ENCODE data around the gene C1QTNF6. TPM values are rescaled to one million over a fixed set of nuclear protein-coding genes. Genes with fewer than 3 reads are reported as not detected.

Gene C1QTNF6
- total RNA-seq, 1 experiment from 2014 or later: 7.4 TPM

DNA sequence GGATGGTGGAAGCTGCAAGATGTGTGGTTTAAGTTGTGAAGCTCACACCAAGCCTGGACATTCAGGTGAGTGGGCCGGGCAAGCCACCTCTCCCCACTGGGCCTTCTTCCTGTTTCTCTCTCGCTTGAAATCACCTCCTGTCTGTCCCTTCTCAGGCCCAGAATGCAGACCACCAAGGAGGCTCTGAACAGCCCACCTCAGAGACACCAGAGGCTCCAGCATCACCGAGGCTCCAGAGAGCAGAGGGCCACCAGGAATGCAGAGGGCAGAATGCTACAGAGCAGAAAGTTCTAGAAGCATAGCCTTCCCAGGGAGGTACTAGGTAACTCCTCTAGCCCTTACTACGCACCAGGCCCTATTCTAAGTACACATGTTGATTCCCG, 23.6 kb downstream of the C1QTNF6 start:
- no peak overlapping the region for H3K4me3 ChIP-seq (ENCODE audit: low read depth, low read length)
- ChIA-PET POLR2A (no interaction called here), CTCF (no interaction called here)
- H3K9me3 ChIP-seq: peaks cover 7% of the 10 kb centered on the region
- Mint-ChIP-seq H3K4me1 (ENCODE audit: low read depth, unreplicated experiment) (no peaks in the 10 kb centered on the region), H3K4me3 (ENCODE audit: unreplicated experiment) (no peak overlapping the region), H3K36me3 (ENCODE audit: insufficient read depth, unreplicated experiment) (no peaks in the 10 kb centered on the region), H3K27me3 (ENCODE audit: insufficient read depth, unreplicated experiment) (no peaks in the 10 kb centered on the region), H3K9me3 (ENCODE audit: unreplicated experiment) (no peaks in the 10 kb centered on the region), H3K27ac (ENCODE audit: unreplicated experiment) (no peak overlapping the region)
- no peak for DNase-seq
- intact Hi-C loops (cut with micrococcal nuclease; ENCODE audit: unreplicated experiment): no loop called here
- H3K27me3 ChIP-seq (replicated peaks; ENCODE audit: control insufficient read depth, insufficient read depth, low read length): no peaks in the 10 kb centered on the region
- BruUV-seq (replicated peaks): no TSS peak
- peaks cover 6% of the 10 kb centered on the region; the same call in 1 of the 2 replicates for H3K4me1 ChIP-seq
- no peak for TF ChIP-seq CTCF (IDR thresholded peaks at IDR 0.05; ENCODE audit: insufficient read depth in 1 of 2, low read depth in 1 of 2, low read length in 1 of 2, severe bottlenecking in 1 of 2, unreplicated experiment in 1 of 2)
- no peaks in the 10 kb centered on the region for H3K36me3 ChIP-seq (ENCODE audit: control insufficient read depth, insufficient read depth, low read length)

GRCh38 chr22:37163575-37164504, 24.2 kb downstream of the C1QTNF6 start:
- ChIA-PET CTCF (interaction anchor here (1.2 to 1.3 kb wide), 2 partner anchors 24 to 36 kb away, joined by 4 to 5 read pairs; no protein-coding TSS in a partner anchor), POLR2A (no interaction called here)
- Mint-ChIP-seq H3K27ac (ENCODE audit: unreplicated experiment) (no peak overlapping the region), H3K36me3 (ENCODE audit: insufficient read depth, unreplicated experiment) (no peaks in the 10 kb centered on the region), H3K4me3 (ENCODE audit: unreplicated experiment) (no peak overlapping the region), H3K9me3 (ENCODE audit: unreplicated experiment) (no peaks in the 10 kb centered on the region), H3K27me3 (ENCODE audit: insufficient read depth, unreplicated experiment) (no peaks in the 10 kb centered on the region), H3K4me1 (ENCODE audit: low read depth, unreplicated experiment) (no peaks in the 10 kb centered on the region)
- BruUV-seq (replicated peaks): no TSS peak
- intact Hi-C loops (cut with micrococcal nuclease; ENCODE audit: unreplicated experiment): no loop called here
- no peak for DNase-seq
- TF ChIP-seq CTCF (IDR thresholded peaks at IDR 0.05; ENCODE audit: insufficient read depth in 1 of 2, low read depth in 1 of 2, low read length in 1 of 2, severe bottlenecking in 1 of 2, unreplicated experiment in 1 of 2): no peak
- H3K4me1 ChIP-seq: peaks cover 6% of the 10 kb centered on the region; the same call in 1 of the 2 replicates
- no peaks in the 10 kb centered on the region for H3K36me3 ChIP-seq (ENCODE audit: control insufficient read depth, insufficient read depth, low read length)
- H3K27me3 ChIP-seq (replicated peaks; ENCODE audit: control insufficient read depth, insufficient read depth, low read length): no peaks in the 10 kb centered on the region
- H3K4me3 ChIP-seq (ENCODE audit: low read depth, low read length): no peak overlapping the region
- H3K9me3 ChIP-seq: peaks cover 7% of the 10 kb centered on the region

- Histone ChIP-seq H3K9me3 (peaks cover 7% of the 10 kb centered on the region), H3K36me3 (ENCODE audit: control insufficient read depth, insufficient read depth, low read length) (no peaks in the 10 kb centered on the region), H3K4me1 (peaks cover 6% of the 10 kb centered on the region; the same call in 1 of the 2 replicates), H3K4me3 (ENCODE audit: low read depth, low read length) (no peak overlapping the region), H3K27me3 (replicated peaks; ENCODE audit: control insufficient read depth, insufficient read depth, low read length) (no peaks in the 10 kb centered on the region)
- no peak overlapping the region for H3K27ac Mint-ChIP-seq (ENCODE audit: unreplicated experiment)
- intact Hi-C loops (cut with micrococcal nuclease; ENCODE audit: unreplicated experiment): no loop called here
- DNase-seq: no peak
- no peak for TF ChIP-seq CTCF (IDR thresholded peaks at IDR 0.05; ENCODE audit: insufficient read depth in 1 of 2, low read depth in 1 of 2, low read length in 1 of 2, severe bottlenecking in 1 of 2, unreplicated experiment in 1 of 2)
- no peak overlapping the region for H3K4me3 Mint-ChIP-seq (ENCODE audit: unreplicated experiment)
- H3K36me3 Mint-ChIP-seq (ENCODE audit: insufficient read depth, unreplicated experiment): no peaks in the 10 kb centered on the region
- no peaks in the 10 kb centered on the region for H3K9me3 Mint-ChIP-seq (ENCODE audit: unreplicated experiment)
- ChIA-PET CTCF (interaction anchor here (1.2 to 1.3 kb wide), 2 partner anchors 24 to 37 kb away, joined by 4 to 5 read pairs; no protein-coding TSS in a partner anchor), POLR2A (no interaction called here)
- no peaks in the 10 kb centered on the region for H3K27me3 Mint-ChIP-seq (ENCODE audit: insufficient read depth, unreplicated experiment)
- no TSS peak for BruUV-seq (replicated peaks)
- no peaks in the 10 kb centered on the region for H3K4me1 Mint-ChIP-seq (ENCODE audit: low read depth, unreplicated experiment)
These were observed 25.0 kb downstream of the C1QTNF6 start for GRCh38 chr22:37163096-37163489.
